Measurements from ENCODE around the gene TRPM5.

GRCh38 chr11:2484576-2485125 lies 40.3 kb upstream of the TRPM5 start:
- TF ChIP-seq CTCF (IDR thresholded peaks at IDR 0.05; ENCODE audit: insufficient read depth, low read depth, low read length) (no peak), EZH2 (IDR thresholded peaks at IDR 0.05; ENCODE audit: insufficient read depth, low read length) (no peak)

All from astrocyte (in vitro differentiated cells and primary cell).